OCI-LY1 (cell line): Measurements from ENCODE around the gene RTL1.

Source experiments
- H2AFZ ChIP-seq: fragments of 200-600 bp; sonication (generic), shearing (Covaris generic); 2 replicates; pipeline ENCODE4 v1.6.0; 2014; ENCODE audit warnings: antibody characterized with exemption, mild to moderate bottlenecking, low read length
- H3F3A ChIP-seq: fragments of 200-600 bp; sonication (generic), shearing (Covaris generic); 2 replicates; pipeline ENCODE4 v1.6.0; 2014; ENCODE audit warnings: mild to moderate bottlenecking, antibody characterized with exemption, low read length, moderate library complexity; ENCODE audit not compliant: insufficient read depth
- H3K27ac ChIP-seq: fragments of 200-600 bp; sonication (generic); 2 replicates; pipeline ENCODE4 v1.5.1; 2014; ENCODE audit warnings: low read length, mixed run types, mild to moderate bottlenecking, low read depth; ENCODE audit not compliant: poor library complexity, severe bottlenecking
- H3K27me3 ChIP-seq: fragments of 200-600 bp; sonication (generic); 2 replicates; pipeline ENCODE4 v1.6.0; 2014; ENCODE audit warnings: antibody characterized with exemption, mild to moderate bottlenecking, low read length, moderate library complexity; ENCODE audit not compliant: insufficient read depth
- H3K36me3 ChIP-seq: fragments of 200-600 bp; sonication (generic); 2 replicates; pipeline ENCODE4 v1.6.1; 2014; ENCODE audit warnings: mild to moderate bottlenecking, antibody characterized with exemption, low read length, moderate library complexity, mixed read lengths; ENCODE audit not compliant: insufficient read depth
- H3K4me1 ChIP-seq: fragments of 200-600 bp; sonication (generic); 2 replicates; pipeline ENCODE4 v1.5.1; 2014; ENCODE audit warnings: mild to moderate bottlenecking, low read length, moderate library complexity; ENCODE audit not compliant: insufficient read depth, severe bottlenecking
- H3K4me2 ChIP-seq: fragments of 200-600 bp; sonication (generic), shearing (Covaris generic); 2 replicates; pipeline ENCODE4 v1.6.1; 2014; ENCODE audit warnings: low read length
- H3K4me3 ChIP-seq: fragments of 200-600 bp; sonication (generic); 2 replicates; pipeline ENCODE4 v1.5.1; 2014; ENCODE audit warnings: low read length, low read depth, mild to moderate bottlenecking, mixed read lengths; ENCODE audit not compliant: poor library complexity, severe bottlenecking
- H3K79me2 ChIP-seq: fragments of 200-600 bp; shearing (Covaris generic); 2 replicates; pipeline ENCODE4 v1.6.1; 2016; ENCODE audit warnings: mixed run types, low read length, mixed read lengths; ENCODE audit not compliant: insufficient read depth
- H3K9ac ChIP-seq: fragments of 200-600 bp; sonication (generic), shearing (Covaris generic); 2 replicates; pipeline ENCODE4 v1.6.1; 2014; ENCODE audit warnings: mild to moderate bottlenecking, low read length, mixed read lengths
- H3K9me2 ChIP-seq: fragments of 200-600 bp; sonication (generic), shearing (Covaris generic); 2 replicates; pipeline ENCODE4 v1.6.1; 2014; ENCODE audit warnings: low read depth, mild to moderate bottlenecking, low read length, mixed read lengths
- H3K9me3 ChIP-seq: fragments of 200-600 bp; shearing (Covaris generic); 2 replicates; pipeline ENCODE4 v1.6.1; 2014; ENCODE audit warnings: low read length, mixed read lengths
- H4K20me1 ChIP-seq: fragments of 200-600 bp; sonication (generic), shearing (Covaris generic); 2 replicates; pipeline ENCODE4 v1.6.0; 2016; ENCODE audit warnings: mild to moderate bottlenecking, low read length; ENCODE audit not compliant: insufficient read depth
- EZH2 ChIP-seq: fragments of 200-600 bp; sonication (generic), shearing (Covaris generic); IDR thresholded peaks from 2 replicates; pipeline ENCODE4 v1.8.0; 2017; ENCODE audit warnings: borderline replicate concordance, mixed run types, mild to moderate bottlenecking, antibody characterized with exemption, low read length, moderate library complexity, mixed read lengths
- TF ChIP-seq, protein P1 (sequence below): fragments of 200-600 bp; sonication (generic), shearing (Covaris generic); IDR thresholded peaks from 2 replicates; pipeline ENCODE4 v1.5.1; 2017; ENCODE audit warnings: mild to moderate bottlenecking, antibody characterized with exemption, low read length, moderate library complexity, mixed read lengths

The RTL1 gene

DNA sequence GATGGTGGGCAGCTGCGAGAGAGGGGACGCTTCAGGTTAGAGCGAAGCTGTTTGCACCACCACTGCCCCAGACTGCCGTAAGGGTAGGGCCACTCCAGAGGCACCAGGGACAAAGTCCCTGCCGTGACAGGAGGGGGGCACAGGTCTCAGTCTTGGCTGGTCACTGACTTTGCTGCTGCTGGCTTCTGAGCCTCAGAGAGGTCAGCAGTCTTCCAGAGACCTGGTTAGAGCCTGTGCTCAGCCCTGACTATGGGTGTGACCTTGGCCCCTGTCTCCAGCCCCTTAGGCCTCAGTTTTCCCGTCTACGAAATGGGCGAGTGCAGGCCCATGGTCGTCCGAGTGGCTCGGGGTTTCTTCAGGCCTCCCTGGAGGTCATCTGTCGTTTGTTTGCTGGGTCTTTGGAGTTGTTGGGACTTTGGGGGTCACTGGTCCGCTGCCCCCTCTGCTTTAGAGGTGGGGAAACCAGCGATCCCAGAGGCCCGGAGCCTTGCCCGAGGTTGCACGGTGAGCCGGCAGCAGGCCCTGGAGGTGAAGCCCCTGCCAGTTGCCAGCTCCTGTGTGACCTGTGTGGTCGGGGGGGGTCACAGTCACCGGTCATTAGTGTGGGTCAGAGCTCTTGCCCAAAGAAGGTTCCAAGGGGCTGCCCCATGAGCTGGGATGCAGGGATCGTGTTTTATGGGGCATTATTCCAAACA lies 62.3 kb downstream of the RTL1 start:
- Histone ChIP-seq H3K79me2 (no peaks in the 10 kb centered on the region), H3K4me3 (no peak overlapping the region), H3K36me3 (no peaks in the 10 kb centered on the region), H3K9ac (no peak overlapping the region), H3K9me3 (no peaks in the 10 kb centered on the region), H2AFZ (no peak overlapping the region), H3F3A (no peaks in the 10 kb centered on the region), H3K27ac (no peak overlapping the region), H4K20me1 (no peaks in the 10 kb centered on the region), H3K27me3 (no peaks in the 10 kb centered on the region; the same call in 1 of the 2 replicates), H3K4me2 (no peak overlapping the region), H3K4me1 (no peaks in the 10 kb centered on the region), H3K9me2 (no peaks in the 10 kb centered on the region)
- TF ChIP-seq EZH2, result no peak
- TF ChIP-seq, protein P1, sequence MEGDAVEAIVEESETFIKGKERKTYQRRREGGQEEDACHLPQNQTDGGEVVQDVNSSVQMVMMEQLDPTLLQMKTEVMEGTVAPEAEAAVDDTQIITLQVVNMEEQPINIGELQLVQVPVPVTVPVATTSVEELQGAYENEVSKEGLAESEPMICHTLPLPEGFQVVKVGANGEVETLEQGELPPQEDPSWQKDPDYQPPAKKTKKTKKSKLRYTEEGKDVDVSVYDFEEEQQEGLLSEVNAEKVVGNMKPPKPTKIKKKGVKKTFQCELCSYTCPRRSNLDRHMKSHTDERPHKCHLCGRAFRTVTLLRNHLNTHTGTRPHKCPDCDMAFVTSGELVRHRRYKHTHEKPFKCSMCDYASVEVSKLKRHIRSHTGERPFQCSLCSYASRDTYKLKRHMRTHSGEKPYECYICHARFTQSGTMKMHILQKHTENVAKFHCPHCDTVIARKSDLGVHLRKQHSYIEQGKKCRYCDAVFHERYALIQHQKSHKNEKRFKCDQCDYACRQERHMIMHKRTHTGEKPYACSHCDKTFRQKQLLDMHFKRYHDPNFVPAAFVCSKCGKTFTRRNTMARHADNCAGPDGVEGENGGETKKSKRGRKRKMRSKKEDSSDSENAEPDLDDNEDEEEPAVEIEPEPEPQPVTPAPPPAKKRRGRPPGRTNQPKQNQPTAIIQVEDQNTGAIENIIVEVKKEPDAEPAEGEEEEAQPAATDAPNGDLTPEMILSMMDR, result no peak

DNA sequence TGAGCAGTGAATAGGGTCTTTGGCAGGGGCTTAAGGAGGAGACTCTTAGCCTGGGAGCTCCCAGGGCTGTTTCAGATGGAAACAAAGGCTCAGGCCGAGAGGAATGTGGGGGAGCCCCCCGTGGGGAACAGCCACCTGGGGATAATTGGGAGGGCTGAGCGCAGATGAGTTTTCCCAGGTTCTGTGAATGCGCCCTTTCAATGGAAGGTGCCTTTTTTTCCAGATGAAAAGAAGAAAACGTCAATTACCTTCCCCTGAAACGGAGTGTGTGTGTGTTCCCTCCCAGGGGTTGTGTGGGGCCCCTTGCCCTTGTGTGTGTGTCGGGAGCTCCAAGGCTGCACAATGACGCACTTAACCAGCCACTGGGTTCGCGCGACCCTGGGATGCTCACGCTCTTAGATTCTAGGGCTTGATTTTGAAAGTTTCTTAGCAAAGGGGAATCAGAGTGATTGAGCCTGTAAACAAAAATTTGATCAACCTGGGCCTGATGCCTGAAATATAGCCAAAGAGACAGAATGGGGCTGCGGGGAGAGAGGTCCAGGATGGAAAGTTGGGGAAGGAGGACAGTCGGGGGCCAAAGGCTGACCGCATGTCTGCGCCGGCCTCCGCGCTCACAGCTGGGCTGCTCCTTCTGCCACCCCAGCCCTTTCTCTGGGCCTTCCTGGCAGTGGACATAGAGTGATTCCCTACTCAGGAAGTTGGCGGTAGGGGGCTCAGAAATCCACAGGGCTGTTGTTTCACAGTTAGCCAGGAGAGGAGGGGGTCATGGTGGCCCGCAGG lies 63.0 kb downstream of the RTL1 start:
- Histone ChIP-seq H3K4me1 (no peaks in the 10 kb centered on the region), H3K27ac (no peak overlapping the region), H2AFZ (no peak overlapping the region), H3F3A (no peaks in the 10 kb centered on the region), H4K20me1 (no peaks in the 10 kb centered on the region), H3K9me3 (no peaks in the 10 kb centered on the region), H3K9me2 (no peaks in the 10 kb centered on the region), H3K79me2 (no peaks in the 10 kb centered on the region), H3K4me3 (no peak overlapping the region), H3K36me3 (no peaks in the 10 kb centered on the region), H3K4me2 (no peak overlapping the region), H3K9ac (no peak overlapping the region), H3K27me3 (no peaks in the 10 kb centered on the region; the same call in 1 of the 2 replicates)
- TF ChIP-seq EZH2, result no peak
- TF ChIP-seq, protein P1, result no peak

DNA sequence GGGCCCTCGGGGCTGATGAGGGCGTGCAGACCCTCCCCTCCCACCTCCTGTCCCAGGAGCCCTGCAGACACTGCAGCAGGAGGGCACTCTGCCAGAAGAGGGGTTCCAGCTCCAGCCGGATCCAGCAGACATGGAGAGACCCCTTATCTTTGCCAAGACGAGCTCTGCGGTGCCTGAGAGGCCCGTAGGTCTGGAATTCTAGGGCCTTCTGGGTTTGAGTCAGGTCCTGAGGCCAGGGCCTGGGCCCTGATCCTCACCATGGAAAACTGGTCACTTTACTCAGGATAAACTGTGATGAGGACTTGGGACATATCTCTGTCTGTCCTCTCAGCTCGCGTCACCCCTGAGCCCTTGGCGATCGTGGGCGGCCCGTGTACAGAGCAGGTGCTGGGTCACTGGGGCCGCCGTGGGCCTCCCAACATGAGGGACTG lies 63.8 kb downstream of the RTL1 start:
- no peaks in the 10 kb centered on the region for H3K79me2 ChIP-seq
- no peak overlapping the region for H2AFZ ChIP-seq
- H3K9ac ChIP-seq, result no peak overlapping the region
- no peaks in the 10 kb centered on the region; the same call in 1 of the 2 replicates for H3K27me3 ChIP-seq
- H3K9me2 ChIP-seq, result no peaks in the 10 kb centered on the region
- TF ChIP-seq EZH2, result no peak
- TF ChIP-seq, protein P1, result no peak
- no peak overlapping the region for H3K4me3 ChIP-seq
- H3K4me1 ChIP-seq, result no peaks in the 10 kb centered on the region
- no peaks in the 10 kb centered on the region for H3F3A ChIP-seq
- no peak overlapping the region for H3K4me2 ChIP-seq
- no peak overlapping the region for H3K27ac ChIP-seq
- no peaks in the 10 kb centered on the region for H3K36me3 ChIP-seq
- H3K9me3 ChIP-seq, result no peaks in the 10 kb centered on the region
- H4K20me1 ChIP-seq, result no peaks in the 10 kb centered on the region
